Endothelial cell (in vitro differentiated cells): Measurements from ENCODE around the gene CENATAC. TPM values are rescaled to one million over a fixed set of nuclear protein-coding genes. Genes with fewer than 3 reads are reported as not detected.

Source experiments
- DNase-seq: peaks from one replicate; pipeline ENCODE4 v3.0.0; 2021; ENCODE audit warnings: low spot score
- H3K27ac Mint-ChIP-seq: one replicate; pipeline ENCODE4 v1.8.0; 2021; ENCODE audit warnings: mixed read lengths, inconsistent platforms; ENCODE audit not compliant: unreplicated experiment
- H3K27me3 Mint-ChIP-seq: one replicate; pipeline ENCODE4 v1.8.0; 2021; ENCODE audit warnings: mild to moderate bottlenecking, moderate library complexity, mixed read lengths, inconsistent platforms; ENCODE audit not compliant: unreplicated experiment
- H3K36me3 Mint-ChIP-seq: one replicate; pipeline ENCODE4 v1.8.0; 2021; ENCODE audit warnings: mild to moderate bottlenecking, low read depth, mixed read lengths, inconsistent platforms; ENCODE audit not compliant: unreplicated experiment
- H3K4me1 Mint-ChIP-seq: one replicate; pipeline ENCODE4 v1.8.0; 2021; ENCODE audit warnings: mild to moderate bottlenecking, mixed read lengths, inconsistent platforms; ENCODE audit not compliant: unreplicated experiment
- H3K4me3 Mint-ChIP-seq: one replicate; pipeline ENCODE4 v1.8.0; 2021; ENCODE audit warnings: mild to moderate bottlenecking, mixed read lengths, inconsistent platforms; ENCODE audit not compliant: unreplicated experiment
- H3K9me3 Mint-ChIP-seq: one replicate; pipeline ENCODE4 v1.8.0; 2021; ENCODE audit warnings: mixed read lengths, inconsistent platforms; ENCODE audit not compliant: unreplicated experiment
- CTCF ChIP-seq: fragments of 200-600 bp; sonication (generic); IDR thresholded peaks from one replicate; pipeline ENCODE4 v1.5.0; 2021; ENCODE audit warnings: antibody characterized with exemption; ENCODE audit not compliant: unreplicated experiment
- microRNA-seq: library from miRNA; unstranded; fragments of <30 nt; microRNA quantifications from one replicate; pipeline ENCODE4, GENCODE V29; 2020; ENCODE audit not compliant: unreplicated experiment
- total RNA-seq: library from RNA; stranded (reverse); fragmentation: NEBNext Ultra II Directional; extraction: Animal tissue kit (Norgen Biotek cat#: 25700); gene quantifications from one replicate; pipeline ENCODE4 v1.2.1, GENCODE V29; 2021; ENCODE audit not compliant: unreplicated experiment

Gene CENATAC
- total RNA-seq, 1 donor from 2014 or later = 34.7 TPM

GRCh38 chr11:119062779-119063178 is 64.8 kb downstream of the CENATAC start:
- Mint-ChIP-seq H3K4me1 (peaks cover 18% of the 10 kb centered on the region), H3K9me3 (no peaks in the 10 kb centered on the region), H3K27me3 (peaks cover 8% of the 10 kb centered on the region), H3K36me3 (peaks cover 3% of the 10 kb centered on the region), H3K27ac (no peak overlapping the region), H3K4me3 (no peak overlapping the region)
- no peak for DNase-seq
- no peak for TF ChIP-seq CTCF

- H3K36me3 Mint-ChIP-seq = peaks cover 5% of the 10 kb centered on the region
- peaks cover 14% of the 10 kb centered on the region for H3K4me1 Mint-ChIP-seq
- TF ChIP-seq CTCF = no peak
- no peaks in the 10 kb centered on the region for H3K9me3 Mint-ChIP-seq
- no peak overlapping the region for H3K4me3 Mint-ChIP-seq
- H3K27ac Mint-ChIP-seq = no peak overlapping the region
- H3K27me3 Mint-ChIP-seq = peaks cover 7% of the 10 kb centered on the region
- DNase-seq = no peak
Measured at GRCh38 chr11:119065369-119065768, 67.4 kb downstream of the CENATAC start.

Small RNAs within 50 kb of the gene (microRNA-seq; reads per million reads assigned to microRNA genes)
- gene MIR3656 = not detected

Other genes starting within 250 kb of the CENATAC start
- gene DDX6, start 207.0 kb upstream of the CENATAC start, total RNA-seq = 165 TPM
- gene CXCR5, start 114.2 kb upstream of the CENATAC start, total RNA-seq = not detected
- gene BCL9L, start 72.2 kb upstream of the CENATAC start, total RNA-seq = 16.5 TPM
- gene UPK2, start 41.8 kb upstream of the CENATAC start, total RNA-seq = not detected
- not detected for gene FOXR1, start 26.4 kb upstream of the CENATAC start, total RNA-seq
- gene RPS25, start 20.2 kb downstream of the CENATAC start, total RNA-seq = 1,293 TPM
- gene TRAPPC4, start 20.6 kb downstream of the CENATAC start, total RNA-seq = 60.4 TPM
- 21.9 TPM for gene SLC37A4, start 32.7 kb downstream of the CENATAC start, total RNA-seq
- gene HYOU1, start 59.1 kb downstream of the CENATAC start, total RNA-seq = 243 TPM
- gene VPS11, start 69.7 kb downstream of the CENATAC start, total RNA-seq = 32.7 TPM
- gene HMBS, start 86.7 kb downstream of the CENATAC start, total RNA-seq = 13.6 TPM
- 53.2 TPM for gene DPAGT1, start 103.7 kb downstream of the CENATAC start, total RNA-seq
- gene C2CD2L, start 109.2 kb downstream of the CENATAC start, total RNA-seq = 11.7 TPM
- gene HINFP, start 123.4 kb downstream of the CENATAC start, total RNA-seq = 33.6 TPM
- 0.10 TPM for gene ABCG4, start 150.9 kb downstream of the CENATAC start, total RNA-seq
- gene NLRX1, start 170.6 kb downstream of the CENATAC start, total RNA-seq = 12.3 TPM
- gene NHERF4, start 187.3 kb downstream of the CENATAC start, total RNA-seq = not detected
- gene CBL, start 208.2 kb downstream of the CENATAC start, total RNA-seq = 47.5 TPM